RPMI7951 (cell line): Measurements from ENCODE around the gene PHLPP1. TPM values are rescaled to one million over a fixed set of nuclear protein-coding genes. Genes with fewer than 3 reads are reported as not detected.

Source experiments
- DNase-seq: peaks from one replicate; pipeline ENCODE4 v3.0.0-alpha.2; 2012; ENCODE audit warnings: low read depth
- total RNA-seq: library from RNA; depleted of rRNA; stranded (reverse); fragments of >200 nt; shearing (Covaris generic); gene quantifications from 2 replicates; pipeline ENCODE4 v1.2.3, GENCODE V29; 2014

Gene PHLPP1
- total RNA-seq, 1 experiment from 2014 or later: 4.3 TPM

DNA sequence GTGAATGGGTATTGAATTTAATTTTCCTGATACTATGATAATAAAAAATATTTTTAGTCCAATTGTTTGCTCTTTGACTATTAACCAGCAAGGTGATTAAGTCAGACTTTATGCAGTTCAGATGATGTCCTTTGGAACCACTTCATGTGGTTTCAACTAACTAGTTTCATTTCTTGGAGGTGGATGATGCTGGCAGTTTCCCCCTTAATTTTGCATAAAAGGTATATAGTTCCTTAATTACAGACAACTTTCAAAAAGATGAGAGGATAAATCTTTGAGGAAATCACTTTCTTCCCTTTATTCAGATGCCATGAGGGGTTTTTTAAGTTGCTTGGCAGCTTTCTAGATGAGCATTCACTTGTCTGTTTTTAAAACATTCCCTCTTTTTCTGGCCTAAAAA, 223.1 kb downstream of the PHLPP1 start:
- no peak for DNase-seq

DNA sequence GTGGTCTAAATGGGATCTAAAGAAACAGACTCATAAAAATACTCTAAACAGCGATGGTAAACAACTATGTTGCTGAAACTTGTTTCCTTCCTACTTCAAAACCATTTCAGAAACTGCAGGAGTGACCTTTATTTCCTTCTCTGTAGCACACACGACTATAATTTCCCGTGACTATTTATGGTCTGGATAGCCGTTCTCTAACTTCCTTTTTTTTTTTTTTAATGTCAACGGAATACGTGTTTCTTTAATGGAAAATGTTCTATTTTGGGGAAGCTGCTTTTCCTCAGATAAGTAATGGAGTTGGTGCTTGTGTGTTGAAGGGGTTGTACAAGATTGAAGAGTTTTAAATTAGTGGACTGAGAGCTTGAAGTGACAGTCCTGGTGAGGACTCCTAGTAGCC, 224.1 kb downstream of the PHLPP1 start:
- no peak for DNase-seq

DNA sequence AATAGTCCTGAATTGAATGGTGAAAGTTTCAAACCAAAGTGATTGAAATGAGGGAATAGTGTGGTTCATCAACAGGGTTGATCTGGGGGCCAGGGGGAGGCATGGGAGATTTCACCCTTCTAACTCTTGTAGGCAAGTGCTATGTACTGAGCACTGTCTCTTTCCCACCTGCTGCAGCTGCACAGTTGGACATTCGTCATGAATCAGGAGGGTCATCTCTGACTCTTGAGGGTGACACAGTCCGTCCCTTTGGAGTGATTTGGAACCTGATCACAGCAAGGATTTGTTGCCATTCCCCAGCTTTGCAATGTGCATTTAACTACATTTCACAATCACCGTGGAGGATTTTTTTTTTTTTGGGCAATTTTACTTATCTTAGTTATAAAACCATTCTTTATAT, 224.6 kb downstream of the PHLPP1 start:
- no peak for DNase-seq

DNA sequence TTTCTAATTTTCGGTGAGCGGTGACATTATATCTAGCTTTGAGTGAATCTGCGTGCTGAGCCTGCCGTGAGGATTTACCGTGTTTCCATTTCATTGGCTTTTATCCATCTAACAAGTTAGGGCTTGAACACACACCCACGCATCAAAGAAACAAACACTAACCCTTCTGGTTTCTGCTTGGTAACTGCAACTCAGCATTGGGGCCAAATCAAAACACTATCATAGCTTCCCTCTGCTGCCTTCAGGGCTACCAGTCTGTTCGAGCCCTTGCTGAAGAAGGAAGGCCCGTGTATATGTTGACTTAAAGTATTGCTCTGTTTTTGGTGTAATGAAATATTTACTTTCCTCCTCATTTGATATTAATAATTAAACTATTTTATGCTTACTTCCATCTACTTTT, 227.2 kb downstream of the PHLPP1 start:
- no peak for DNase-seq

DNA sequence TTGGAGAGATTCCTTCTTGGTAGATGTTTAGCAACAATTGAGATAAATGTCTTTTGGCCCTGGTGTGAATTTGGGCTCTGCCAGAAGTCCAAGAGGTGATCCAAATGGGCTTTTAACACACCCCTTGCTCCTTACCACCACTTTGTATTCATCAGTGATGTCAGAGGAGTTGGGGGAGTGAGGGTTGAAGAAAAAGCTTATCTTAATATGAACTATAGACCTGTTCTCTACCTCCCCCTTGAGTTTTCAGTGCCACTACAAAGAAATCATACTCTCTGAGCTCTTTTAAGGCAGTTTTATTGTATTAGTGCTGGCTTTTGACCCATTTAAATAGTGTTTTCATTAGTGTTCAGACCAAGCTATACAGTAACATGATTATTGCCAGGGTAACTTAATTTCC, 229.1 kb downstream of the PHLPP1 start:
- DNase-seq: no peak

DNA sequence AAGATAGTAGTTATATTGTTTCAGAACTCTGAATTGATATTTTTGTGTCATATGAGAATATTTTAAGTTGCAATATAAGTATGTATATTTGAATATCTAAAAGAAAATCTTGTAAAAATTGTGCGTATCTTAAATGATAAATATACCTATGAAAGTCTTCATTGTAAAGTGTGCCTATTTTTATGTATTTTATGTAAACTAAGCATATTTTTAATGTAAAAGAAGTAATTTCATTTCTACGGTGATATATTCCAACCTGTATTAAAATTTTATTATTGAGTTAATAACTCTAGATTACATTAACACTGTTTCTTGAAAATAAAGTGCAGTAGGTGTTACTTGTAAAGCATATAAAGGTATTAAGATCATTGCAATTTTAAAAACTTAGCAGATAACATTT, 233.4 kb downstream of the PHLPP1 start:
- DNase-seq: no peak

DNA sequence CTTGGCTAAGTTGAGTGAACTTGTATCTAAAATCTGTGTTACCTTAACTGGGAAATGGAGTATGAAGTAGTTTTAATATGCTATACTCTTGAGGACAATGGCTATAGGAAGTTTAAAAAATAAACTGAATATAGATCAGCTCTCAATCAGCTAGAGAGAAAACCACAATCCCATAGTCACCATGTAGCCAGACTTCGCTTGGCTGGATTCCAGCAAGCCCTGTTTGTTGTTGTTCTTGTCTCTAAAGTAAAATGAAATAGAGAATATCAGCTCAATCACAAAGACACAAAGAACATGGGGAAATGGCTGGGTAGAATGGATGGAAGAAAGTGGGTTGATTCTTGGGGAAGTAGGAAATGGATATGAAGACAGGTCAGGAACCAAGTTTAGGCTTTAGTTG, 234.9 kb downstream of the PHLPP1 start:
- DNase-seq: no peak

DNA sequence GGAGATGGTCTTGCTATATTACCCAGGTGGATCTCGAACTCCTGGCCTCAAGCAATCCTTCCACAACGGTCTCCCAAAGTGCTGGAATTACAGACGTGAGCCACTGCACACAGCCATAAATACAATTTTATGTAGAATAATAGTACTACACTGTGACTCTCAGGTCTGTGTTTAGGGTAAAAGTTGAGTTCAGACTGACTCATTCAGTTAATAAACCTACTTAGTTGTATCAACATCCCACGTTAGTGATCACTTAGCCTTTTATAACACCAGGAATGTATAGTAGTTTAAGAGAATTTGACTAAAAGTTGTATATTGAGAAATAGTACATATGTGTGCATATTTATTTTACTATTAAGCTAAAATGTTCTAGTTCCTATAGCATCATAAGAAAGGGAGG, 237.5 kb downstream of the PHLPP1 start:
- no peak for DNase-seq

DNA sequence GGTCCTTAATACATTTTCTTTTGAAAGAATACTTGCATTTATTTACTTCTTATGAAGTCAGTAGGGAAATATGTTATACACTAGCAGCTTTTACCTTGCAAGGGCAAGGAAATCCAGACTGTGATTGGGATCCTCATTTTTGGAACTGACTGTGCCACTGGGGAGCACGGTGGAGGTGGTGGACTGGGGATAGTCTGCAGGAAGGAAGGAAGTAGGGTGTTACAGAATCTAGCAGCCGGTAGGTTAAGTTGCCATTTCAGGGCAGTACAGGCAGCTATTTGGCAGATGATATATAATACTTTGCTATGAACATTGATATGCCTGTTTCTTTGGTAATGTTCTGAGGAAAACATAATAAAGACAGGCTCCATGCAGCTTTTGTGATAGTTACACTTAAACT, 238.3 kb downstream of the PHLPP1 start:
- DNase-seq: no peak

DNA sequence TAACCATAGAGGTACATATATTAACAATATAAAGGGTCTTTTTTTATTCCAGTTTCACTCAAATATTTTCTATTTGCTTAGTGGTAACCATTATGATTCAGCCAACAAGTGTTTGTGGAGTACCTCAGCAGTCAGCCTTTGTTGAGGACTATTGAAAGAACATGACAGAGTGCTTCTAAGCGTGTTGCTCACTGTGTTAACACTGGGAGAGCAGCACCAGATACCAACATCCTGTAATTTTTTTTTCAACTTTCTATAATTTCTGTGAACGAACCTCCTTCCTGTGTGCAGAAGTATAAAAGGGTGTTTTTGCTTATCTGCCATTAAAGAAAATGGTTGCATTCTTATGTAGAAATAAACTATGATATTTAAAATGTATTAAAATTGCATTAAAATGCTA, 239.0 kb downstream of the PHLPP1 start:
- no peak for DNase-seq

DNA sequence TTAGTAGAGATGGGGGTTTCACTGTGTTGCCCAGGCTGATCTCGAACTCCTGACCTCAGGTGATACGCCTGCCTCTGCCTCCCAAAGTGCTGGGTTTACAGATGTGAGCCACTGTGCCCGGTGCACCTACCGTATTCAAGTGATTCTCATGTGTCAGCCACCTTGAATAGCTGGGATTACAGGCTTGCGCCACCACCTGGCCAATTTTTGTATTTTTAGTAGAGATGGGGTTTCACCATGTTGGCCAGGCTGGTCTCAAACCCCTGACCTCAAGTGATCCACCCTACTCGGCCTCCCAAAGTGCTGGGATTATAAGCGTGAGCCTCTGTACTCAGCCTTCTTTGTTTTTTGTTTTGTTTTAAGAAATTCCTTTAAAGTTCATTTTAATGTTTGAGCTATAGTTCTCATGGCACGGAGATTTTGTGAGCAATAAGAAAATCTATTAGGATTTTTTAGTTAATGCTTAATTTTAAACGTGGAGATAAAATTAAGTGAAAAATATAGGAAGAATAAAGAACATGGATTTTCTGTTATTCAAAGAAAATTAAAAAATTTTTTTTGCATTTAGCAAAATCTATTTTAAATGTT, 242.6 kb downstream of the PHLPP1 start:
- DNase-seq: peak; percentile 39

DNA sequence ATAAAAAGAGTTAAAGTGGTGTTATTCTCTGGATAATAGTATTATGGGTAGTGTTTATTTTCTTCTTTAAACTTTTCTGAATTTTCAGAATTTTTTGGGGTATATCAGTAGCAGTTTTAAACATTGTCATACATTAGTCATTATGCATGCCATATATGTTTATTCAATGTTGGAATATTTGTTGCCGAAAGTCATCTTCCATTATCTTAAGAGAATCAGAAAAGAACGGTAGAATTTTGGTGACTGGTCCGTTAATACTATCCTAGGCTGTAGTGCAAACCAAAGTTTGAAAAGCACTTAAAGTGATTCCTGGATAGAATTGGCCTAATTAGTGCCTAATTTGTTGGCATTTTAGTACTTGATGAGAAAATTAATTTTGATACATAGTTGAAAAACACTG, 244.1 kb downstream of the PHLPP1 start:
- DNase-seq: no peak

DNA sequence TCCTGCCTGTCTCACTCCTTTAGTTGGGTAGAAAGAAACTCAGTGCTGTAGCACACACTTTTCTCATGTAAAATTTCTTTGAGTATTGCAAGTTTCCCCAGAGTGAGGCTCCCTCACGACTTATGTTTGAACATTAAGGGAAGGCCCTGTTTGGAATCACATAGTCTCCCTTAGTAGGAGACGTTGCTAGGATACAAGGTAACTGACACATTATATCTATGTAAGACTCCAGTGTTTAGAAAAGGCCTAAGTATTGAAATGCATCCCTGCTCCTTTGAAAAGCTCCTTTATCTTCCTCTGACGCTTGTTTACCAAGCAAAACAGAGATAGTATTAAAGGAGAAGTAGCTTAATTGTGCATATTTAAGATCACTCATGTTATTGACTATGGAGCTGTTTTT, 248.2 kb downstream of the PHLPP1 start:
- DNase-seq: peak; percentile 24

DNA sequence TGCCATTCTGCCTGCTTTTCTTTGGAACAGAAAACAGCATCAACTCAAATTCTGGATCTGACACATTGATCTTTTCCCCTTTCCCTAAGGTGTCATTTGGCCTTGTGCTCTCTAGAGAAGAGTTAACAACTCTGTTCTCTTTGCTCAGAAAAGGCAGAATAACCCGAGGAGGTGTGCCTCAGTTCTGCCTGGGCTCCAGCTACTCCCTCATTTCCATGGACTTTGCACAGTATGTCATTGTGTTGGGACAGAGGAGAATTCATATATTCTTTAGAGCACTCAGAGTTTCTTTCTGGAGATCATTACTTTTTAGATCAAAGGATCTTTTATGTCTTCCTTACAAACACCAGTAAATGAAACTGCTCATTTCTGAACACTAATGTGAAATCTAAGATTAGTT, 249.1 kb downstream of the PHLPP1 start:
- DNase-seq: no peak

DNA sequence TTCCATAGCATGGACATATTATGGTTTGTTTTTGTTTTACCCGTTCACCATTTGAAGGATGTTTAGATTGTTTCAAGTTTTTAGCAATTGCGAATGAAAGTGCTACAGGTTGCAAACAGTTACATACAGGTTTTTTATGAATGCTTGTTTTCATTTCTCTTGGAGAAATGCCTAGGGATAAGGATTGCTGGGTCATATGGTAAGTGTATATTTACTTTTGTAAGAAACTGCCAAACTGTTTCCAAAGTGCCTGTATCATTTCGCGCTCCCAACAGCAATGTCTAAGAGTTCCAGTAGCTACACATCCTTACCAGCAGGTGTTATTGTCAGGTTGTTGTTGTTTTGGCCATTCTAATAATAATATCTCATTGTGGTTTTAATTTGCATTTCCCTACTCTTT, 251.7 kb downstream of the PHLPP1 start:
- no peak for DNase-seq

DNA sequence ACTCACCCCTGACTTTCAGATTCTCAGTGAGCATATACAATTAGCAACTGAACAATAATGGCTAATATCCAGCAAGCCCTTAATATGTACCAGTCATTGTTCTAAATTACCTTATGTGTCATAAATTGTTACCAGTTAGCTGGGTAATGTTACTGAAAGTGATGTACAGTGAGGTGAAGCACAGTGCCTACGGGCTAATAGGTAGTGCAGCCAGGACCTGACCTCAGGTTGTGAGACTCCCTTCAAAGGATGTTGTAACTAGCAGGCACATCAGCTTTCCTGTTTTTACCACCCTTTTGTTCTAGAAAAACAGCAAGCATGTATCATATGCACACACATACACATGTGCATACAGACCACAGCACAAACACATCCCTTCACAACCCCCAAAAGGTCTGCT, 258.3 kb downstream of the PHLPP1 start:
- no peak for DNase-seq

DNA sequence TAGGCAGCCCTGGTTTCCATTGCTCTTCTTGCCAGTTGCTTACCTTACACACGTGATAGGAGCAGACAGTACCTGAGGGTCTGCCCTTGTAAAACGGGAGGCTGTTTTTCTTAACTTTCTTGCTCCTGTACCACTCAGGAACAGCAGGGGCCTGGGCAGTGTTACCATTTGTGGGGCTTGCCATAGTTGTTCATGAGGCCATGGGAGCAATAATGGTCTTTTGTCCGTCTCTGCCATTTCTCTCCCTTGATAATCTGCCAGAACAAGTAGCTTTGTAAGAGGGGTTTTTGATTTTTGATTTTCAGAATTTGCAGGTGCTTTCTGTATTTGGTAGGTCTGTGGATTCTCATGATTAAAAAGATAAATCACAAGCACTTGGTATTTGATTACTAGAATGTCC, 259.0 kb downstream of the PHLPP1 start:
- DNase-seq: no peak

DNA sequence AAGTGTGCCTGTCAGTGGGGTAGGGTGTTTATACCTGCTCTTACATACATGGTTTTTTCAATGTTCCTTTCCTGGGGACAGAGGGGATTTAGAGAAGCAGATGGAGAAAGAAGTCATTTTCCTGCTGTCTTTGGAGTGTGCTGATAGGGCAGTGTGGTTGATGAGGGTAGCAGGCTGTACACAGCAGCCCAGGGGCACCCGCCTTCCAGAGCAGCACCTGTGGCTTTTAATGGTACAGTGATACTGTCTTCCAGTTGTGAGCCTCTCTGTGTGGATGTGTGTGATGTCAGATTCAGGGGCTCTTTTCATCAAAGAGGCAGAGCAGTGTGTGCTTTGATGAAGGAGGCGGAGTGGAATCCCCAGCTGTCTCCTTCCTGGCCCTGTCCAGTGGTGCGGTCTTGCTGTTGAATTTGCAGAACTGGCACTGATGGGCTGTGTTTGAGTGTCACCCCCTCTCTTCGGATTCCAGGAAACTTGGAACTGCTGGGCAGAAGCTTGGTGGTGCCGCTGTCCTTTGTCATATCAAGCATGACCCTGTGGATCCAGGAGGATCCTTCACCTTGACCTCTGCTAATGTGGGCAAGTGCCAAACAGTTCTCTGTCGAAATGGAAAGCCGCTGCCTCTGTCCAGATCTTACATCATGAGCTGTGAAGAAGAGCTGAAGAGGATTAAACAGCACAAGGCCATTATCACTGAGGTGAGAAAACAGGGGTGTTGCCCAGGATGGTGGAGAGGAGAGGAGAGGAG, 259.8 kb downstream of the PHLPP1 start:
- no peak for DNase-seq

DNA sequence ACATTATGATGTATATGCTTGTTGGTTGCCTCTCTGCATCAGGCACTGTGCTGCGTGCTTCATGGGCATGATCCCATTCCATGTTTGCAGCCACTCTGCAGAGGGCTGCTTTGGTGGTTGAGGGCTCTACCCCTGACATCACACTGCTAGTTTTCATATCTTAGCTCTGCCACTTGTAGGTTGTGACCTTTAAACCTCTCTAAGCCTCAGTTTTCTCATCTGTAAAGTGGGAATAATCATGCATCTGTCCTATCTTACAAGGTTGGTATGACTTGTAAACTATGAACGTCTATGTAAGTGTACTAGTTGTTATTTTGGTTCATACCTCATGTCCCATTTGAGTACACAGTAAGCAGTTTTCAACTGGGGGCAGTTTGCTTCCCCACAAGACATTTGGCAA, 260.4 kb downstream of the PHLPP1 start:
- no peak for DNase-seq

DNA sequence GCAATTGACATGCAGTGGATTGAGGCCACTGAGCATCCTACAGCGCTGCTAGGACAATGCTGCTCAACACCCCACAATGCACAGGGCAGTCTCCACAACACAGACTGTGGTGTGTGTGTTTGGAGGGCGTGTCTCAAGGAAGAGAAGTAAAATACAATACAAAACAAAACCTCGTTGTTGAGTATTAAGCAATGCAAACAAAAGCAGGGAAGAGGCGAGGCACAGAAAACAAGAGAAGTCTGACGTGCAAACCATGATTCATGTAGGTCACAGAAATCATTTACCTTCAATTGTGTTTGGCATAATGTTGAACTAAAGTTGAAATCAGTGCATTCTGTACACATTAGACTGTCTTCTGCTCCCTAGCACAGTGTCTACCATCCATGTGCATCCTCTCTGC, 260.9 kb downstream of the PHLPP1 start:
- no peak for DNase-seq

DNA sequence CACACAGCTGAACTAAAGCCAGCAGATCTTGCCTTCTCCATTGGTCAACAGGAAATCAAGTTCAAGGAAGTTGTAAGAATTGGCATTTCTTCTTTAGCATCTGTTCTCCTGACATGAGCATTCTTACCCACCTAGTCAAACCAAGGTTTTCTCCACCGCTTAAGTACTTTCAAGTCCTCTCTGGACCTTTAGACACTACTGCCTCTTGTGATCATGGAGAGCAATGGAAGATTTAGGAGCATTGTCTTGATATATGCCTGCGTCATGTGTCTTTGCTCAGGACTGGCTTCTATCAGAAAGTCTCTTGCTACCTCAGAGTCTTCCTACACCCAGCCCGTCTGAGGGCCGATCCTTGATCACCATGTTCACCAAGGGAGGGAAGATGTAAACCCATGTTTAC, 262.2 kb downstream of the PHLPP1 start:
- no peak for DNase-seq

DNA sequence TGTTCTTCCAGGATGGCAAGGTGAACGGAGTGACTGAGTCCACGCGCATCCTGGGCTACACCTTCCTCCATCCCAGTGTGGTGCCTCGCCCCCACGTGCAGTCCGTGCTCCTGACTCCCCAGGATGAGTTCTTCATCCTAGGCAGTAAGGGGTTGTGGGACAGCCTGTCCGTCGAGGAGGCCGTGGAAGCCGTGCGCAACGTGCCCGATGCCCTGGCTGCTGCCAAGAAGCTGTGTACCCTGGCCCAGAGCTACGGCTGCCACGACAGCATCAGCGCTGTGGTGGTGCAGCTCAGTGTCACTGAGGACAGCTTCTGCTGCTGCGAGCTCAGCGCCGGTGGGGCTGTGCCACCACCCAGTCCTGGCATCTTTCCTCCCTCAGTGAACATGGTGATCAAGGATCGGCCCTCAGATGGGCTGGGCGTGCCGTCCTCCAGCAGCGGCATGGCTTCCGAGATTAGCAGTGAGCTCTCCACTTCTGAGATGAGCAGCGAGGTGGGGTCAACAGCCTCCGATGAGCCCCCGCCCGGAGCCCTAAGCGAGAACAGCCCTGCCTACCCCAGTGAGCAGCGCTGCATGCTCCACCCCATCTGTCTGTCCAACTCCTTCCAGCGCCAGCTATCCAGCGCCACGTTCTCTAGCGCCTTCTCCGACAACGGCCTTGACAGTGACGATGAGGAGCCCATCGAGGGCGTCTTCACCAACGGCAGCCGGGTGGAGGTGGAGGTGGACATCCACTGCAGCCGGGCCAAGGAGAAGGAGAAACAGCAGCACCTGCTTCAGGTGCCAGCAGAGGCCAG, 263.1 kb downstream of the PHLPP1 start:
- no peak for DNase-seq

DNA sequence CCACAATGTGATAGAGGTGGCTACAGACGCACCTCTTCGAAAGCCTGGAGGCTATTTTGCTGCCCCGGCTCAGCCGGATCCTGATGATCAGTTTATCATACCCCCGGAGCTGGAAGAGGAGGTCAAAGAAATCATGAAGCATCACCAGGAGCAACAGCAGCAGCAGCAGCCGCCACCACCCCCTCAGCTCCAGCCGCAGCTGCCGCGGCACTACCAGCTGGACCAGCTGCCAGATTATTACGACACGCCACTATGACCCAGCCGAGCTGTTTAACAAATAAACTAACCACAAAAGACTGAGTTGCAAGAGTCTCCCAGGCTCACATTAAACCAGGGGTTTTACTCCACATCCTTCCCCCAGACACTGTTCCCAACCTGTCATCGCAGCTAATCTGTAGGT, 263.8 kb downstream of the PHLPP1 start:
- DNase-seq: peak; percentile 82
